Measurements from ENCODE around the gene MTUS2.

The MTUS2 gene

DNA sequence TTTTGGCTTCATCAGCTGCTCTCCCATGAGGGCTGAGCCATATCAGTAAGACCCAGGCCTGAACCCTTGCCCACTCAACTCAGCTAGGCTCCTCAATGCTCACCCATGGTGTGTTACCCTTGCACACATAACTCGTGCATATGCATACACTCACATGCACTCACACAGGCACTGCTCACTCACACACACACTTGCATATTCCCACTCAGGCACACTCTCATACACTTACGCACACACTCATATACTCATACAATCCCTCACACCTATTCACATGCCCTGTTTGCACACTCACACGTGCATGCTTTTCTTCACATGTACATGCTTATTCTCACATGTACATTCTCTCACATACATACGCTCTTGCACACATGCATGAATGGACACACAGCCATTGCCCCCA lies 681.5 kb downstream of the MTUS2 start:
- Histone ChIP-seq H3K36me3 (ENCODE audit: insufficient read depth, low read length) (no peaks in the 10 kb centered on the region), H3K27me3 (ENCODE audit: insufficient read depth, low read length) (peaks cover 24% of the 10 kb centered on the region; the same call in 1 of the 2 replicates), H2AFZ (ENCODE audit: low read length, unreplicated experiment) (no peak overlapping the region), H3K4me1 (ENCODE audit: control insufficient read depth, insufficient read depth, low read length, unreplicated experiment) (no peaks in the 10 kb centered on the region), H3K4me3 (ENCODE audit: low read depth, low read length) (no peak overlapping the region), H3K27ac (ENCODE audit: low read depth, low read length) (no peak overlapping the region), H3K79me2 (ENCODE audit: control insufficient read depth, insufficient read depth, low read length, unreplicated experiment) (no peaks in the 10 kb centered on the region)

DNA sequence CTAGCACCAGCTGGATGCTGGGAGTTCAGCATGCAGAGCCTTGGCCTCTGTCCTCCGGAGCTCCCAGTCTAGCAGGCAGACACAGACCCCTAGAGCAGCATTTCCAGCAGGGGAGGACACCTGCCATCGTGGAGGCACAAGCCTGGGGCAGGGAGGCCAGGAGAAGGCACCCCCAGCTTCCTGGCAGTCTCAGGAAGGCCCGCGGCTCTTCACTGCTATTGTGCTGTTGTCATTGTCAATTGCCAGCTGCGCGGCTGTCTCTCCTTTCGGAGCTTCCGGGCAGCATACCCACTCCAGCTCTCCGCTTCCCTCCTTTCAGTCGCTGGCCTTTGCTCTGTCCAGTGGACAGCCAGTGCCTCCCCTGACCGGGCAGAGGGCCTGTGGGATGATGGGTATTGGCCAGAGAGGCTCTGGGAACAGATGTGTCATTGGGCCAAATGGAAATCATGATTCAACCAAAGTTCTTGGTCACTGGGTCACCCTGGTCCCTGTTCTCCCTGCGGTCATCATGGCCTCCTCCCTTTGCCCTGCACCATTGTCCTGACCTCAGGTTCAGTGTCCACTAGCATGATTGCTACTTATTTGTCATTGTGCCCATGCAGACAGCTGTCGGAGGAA lies 682.4 kb downstream of the MTUS2 start:
- H3K27me3 ChIP-seq (ENCODE audit: insufficient read depth, low read length): peaks cover 18% of the 10 kb centered on the region; the same call in 1 of the 2 replicates
- no peak overlapping the region for H2AFZ ChIP-seq (ENCODE audit: low read length, unreplicated experiment)
- H3K4me3 ChIP-seq (ENCODE audit: low read depth, low read length): no peak overlapping the region
- H3K36me3 ChIP-seq (ENCODE audit: insufficient read depth, low read length): no peaks in the 10 kb centered on the region
- H3K27ac ChIP-seq (ENCODE audit: low read depth, low read length): no peak overlapping the region
- no peaks in the 10 kb centered on the region for H3K79me2 ChIP-seq (ENCODE audit: control insufficient read depth, insufficient read depth, low read length, unreplicated experiment)
- no peaks in the 10 kb centered on the region for H3K4me1 ChIP-seq (ENCODE audit: control insufficient read depth, insufficient read depth, low read length, unreplicated experiment)

DNA sequence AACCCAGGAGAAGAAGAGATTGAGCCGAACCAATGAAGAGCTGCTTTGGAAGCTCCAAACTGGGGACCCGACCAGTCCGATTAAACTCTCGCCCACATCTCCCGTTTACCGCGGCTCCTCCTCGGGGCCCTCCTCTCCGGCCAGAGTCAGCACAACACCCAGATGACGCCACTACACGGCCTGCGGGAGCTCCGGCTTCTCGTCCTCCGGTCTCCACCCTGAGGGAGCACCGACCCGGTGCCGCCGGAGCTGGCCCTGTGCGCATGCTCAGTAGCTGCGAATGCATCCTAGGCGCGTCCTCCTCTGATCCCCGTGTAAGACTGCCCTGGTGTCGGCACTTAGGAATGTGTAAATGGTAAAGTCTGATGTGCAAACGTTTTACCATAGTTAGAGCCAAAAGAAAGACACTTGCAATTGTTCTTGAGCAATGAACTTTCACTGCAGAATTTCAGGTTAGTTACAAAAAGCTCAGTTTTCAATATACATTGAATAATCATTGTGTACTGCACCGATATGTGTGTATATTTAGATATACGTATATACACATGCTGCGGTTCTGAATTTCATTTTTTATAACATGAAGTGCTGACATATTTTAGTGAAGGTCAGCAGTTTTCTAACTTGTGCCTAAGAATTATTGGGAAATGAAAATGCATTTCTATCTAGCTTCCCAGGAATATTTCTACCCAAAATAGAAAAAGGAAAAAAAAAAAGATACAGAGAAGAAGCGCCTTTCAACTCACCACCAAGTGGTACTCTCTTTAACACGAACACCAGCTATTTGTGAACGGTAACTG lies 683.1 kb downstream of the MTUS2 start:
- H2AFZ ChIP-seq (ENCODE audit: low read length, unreplicated experiment): no peak overlapping the region
- no peak overlapping the region for H3K4me3 ChIP-seq (ENCODE audit: low read depth, low read length)
- H3K27me3 ChIP-seq (ENCODE audit: insufficient read depth, low read length): peaks cover 11% of the 10 kb centered on the region; the same call in 1 of the 2 replicates
- no peak overlapping the region for H3K27ac ChIP-seq (ENCODE audit: low read depth, low read length)
- H3K36me3 ChIP-seq (ENCODE audit: insufficient read depth, low read length): no peaks in the 10 kb centered on the region
- H3K79me2 ChIP-seq (ENCODE audit: control insufficient read depth, insufficient read depth, low read length, unreplicated experiment): no peaks in the 10 kb centered on the region
- H3K4me1 ChIP-seq (ENCODE audit: control insufficient read depth, insufficient read depth, low read length, unreplicated experiment): peaks cover under 1% of the 10 kb centered on the region

DNA sequence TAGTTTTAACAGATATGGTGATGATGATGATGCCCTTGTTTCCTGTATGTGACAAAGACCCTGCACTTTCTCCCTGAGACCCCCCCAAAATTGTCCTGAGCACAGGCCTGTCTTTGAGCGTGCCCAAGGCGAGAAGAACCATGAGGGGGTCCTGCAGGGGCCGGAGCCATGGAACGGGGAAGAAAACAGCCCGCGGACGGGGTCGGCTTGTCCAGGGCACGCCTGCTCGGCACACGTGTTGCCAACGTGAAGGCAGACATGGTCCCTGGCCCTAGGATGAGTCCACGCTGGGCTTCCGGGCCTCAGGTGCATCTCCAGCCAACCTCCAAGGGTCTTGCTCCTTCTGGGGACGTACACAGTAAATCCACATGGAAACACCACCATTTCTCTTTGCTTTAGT lies 684.6 kb downstream of the MTUS2 start:
- H3K36me3 ChIP-seq (ENCODE audit: insufficient read depth, low read length): no peaks in the 10 kb centered on the region
- no peak overlapping the region for H3K27ac ChIP-seq (ENCODE audit: low read depth, low read length)
- no peak overlapping the region for H3K4me3 ChIP-seq (ENCODE audit: low read depth, low read length)
- peaks cover 13% of the 10 kb centered on the region for H3K4me1 ChIP-seq (ENCODE audit: control insufficient read depth, insufficient read depth, low read length, unreplicated experiment)
- H2AFZ ChIP-seq (ENCODE audit: low read length, unreplicated experiment): no peak overlapping the region
- H3K79me2 ChIP-seq (ENCODE audit: control insufficient read depth, insufficient read depth, low read length, unreplicated experiment): no peaks in the 10 kb centered on the region
- 0 out of 2 replicates have a peak, but pooled peaks cover 3% of the 10 kb centered on the region for H3K27me3 ChIP-seq (ENCODE audit: insufficient read depth, low read length)

DNA sequence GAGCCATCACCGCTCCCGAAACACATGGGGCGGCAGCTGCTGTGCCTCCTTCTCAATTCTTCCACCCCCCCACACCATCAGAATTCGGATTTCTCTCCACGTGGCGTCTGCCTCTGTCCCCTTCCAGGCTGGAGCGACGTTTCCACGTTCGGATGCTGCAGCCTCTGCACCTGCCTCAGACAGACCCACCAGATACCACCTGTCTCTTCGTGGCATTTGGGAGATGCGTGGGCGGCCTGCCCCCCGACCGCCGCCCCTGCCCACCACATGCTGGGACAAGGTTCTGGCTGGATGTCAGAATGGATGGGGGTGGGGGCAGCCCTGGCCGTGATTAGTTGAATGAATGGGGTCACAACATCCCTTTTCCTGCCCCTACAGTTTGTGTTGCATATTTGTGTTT lies 685.4 kb downstream of the MTUS2 start:
- no peaks in the 10 kb centered on the region for H3K79me2 ChIP-seq (ENCODE audit: control insufficient read depth, insufficient read depth, low read length, unreplicated experiment)
- H3K4me1 ChIP-seq (ENCODE audit: control insufficient read depth, insufficient read depth, low read length, unreplicated experiment): peaks cover 21% of the 10 kb centered on the region
- H3K4me3 ChIP-seq (ENCODE audit: low read depth, low read length): no peak overlapping the region
- H3K27ac ChIP-seq (ENCODE audit: low read depth, low read length): no peak overlapping the region
- H3K27me3 ChIP-seq (ENCODE audit: insufficient read depth, low read length): 0 out of 2 replicates have a peak, but pooled peaks cover 3% of the 10 kb centered on the region
- no peaks in the 10 kb centered on the region for H3K36me3 ChIP-seq (ENCODE audit: insufficient read depth, low read length)
- H2AFZ ChIP-seq (ENCODE audit: low read length, unreplicated experiment): no peak overlapping the region

DNA sequence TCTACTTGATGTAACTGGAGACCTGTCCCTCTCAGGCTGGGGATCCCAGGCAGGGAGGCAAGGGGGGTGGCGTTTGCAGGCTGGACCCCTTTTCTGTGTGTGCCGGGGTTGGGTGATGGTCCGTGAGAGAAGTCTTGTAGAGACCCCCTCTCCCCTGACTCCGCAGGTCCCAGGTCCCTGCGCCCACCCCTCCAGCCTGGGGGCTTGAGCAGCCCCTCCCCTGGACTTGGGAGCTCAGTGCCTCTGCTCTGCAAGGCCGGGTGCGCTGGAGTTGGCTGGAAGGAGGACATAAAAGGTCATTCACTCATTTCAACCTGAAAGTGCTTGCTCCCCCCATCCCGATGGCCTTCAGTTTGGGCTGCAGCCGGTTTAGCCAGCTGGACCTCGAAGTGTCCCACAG lies 685.8 kb downstream of the MTUS2 start:
- H3K36me3 ChIP-seq (ENCODE audit: insufficient read depth, low read length): no peaks in the 10 kb centered on the region
- H3K4me3 ChIP-seq (ENCODE audit: low read depth, low read length): no peak overlapping the region
- H3K4me1 ChIP-seq (ENCODE audit: control insufficient read depth, insufficient read depth, low read length, unreplicated experiment): peaks cover 26% of the 10 kb centered on the region
- 0 out of 2 replicates have a peak, but pooled peaks cover 3% of the 10 kb centered on the region for H3K27me3 ChIP-seq (ENCODE audit: insufficient read depth, low read length)
- H3K27ac ChIP-seq (ENCODE audit: low read depth, low read length): no peak overlapping the region
- no peaks in the 10 kb centered on the region for H3K79me2 ChIP-seq (ENCODE audit: control insufficient read depth, insufficient read depth, low read length, unreplicated experiment)
- H2AFZ ChIP-seq (ENCODE audit: low read length, unreplicated experiment): no peak overlapping the region

DNA sequence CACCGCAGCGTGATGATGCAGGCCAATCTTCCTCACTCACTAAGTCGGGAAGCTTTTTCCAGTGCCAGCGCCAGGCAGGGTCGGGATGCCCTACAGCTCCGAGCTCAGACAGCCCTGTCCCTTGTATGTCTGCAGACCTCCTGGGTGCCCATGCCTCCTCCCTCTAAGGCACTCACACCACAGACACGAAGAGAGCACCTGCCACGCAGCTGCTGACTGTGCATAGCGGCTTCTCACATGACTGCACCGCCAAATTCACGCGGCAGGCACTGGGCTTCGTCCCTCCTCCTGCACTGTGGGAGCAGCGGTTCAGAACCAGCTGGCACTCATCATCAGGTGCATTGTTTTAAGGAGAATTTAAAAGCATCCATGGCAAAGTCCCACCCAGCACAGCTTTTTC lies 687.2 kb downstream of the MTUS2 start:
- H3K36me3 ChIP-seq (ENCODE audit: insufficient read depth, low read length): no peaks in the 10 kb centered on the region
- no peak overlapping the region for H3K27ac ChIP-seq (ENCODE audit: low read depth, low read length)
- 0 out of 2 replicates have a peak, but pooled peaks cover 3% of the 10 kb centered on the region for H3K27me3 ChIP-seq (ENCODE audit: insufficient read depth, low read length)

DNA sequence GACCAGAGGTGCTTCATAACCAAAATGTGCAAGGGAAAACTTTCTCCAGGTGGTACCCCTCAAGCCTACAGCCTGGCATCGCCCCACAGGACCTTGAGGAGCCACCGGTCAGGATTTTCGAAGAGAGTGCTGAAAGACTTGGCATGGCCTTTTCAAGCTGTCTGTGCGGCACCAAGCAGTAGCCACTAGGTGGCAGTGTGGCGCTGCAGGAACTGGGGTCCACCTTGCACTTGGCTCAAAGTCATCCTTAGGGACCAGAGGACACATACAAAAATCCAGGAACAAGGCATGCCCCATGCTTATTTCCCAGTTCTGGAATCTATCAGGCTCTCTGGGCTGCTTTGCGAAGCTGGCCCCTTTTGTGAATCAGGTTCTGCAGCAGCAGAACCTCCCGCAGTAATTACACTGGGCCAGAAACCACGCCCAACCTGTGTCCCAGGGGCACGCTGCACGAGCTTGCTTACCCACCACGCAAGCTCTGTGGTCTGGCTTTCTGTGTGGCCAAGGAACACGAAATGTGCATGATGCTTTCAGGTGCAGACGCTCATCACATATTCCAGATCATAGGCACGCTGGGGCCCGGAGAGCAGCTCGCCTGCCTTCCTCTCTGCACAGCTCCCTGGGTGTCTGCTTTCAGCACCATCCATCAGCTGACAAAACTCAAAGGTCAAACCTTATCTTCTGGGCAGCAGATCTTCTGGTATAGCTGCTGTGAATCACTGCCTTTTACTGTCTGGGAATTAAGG lies 688.2 kb downstream of the MTUS2 start:
- Histone ChIP-seq H3K79me2 (ENCODE audit: control insufficient read depth, insufficient read depth, low read length, unreplicated experiment) (no peaks in the 10 kb centered on the region), H3K4me3 (ENCODE audit: low read depth, low read length) (no peak overlapping the region), H3K4me1 (ENCODE audit: control insufficient read depth, insufficient read depth, low read length, unreplicated experiment) (peaks cover 45% of the 10 kb centered on the region), H3K27me3 (ENCODE audit: insufficient read depth, low read length) (0 out of 2 replicates have a peak, but pooled peaks cover 3% of the 10 kb centered on the region), H3K27ac (ENCODE audit: low read depth, low read length) (peak overlapping the region; percentile 72; the same call in 1 of the 2 replicates), H3K36me3 (ENCODE audit: insufficient read depth, low read length) (no peaks in the 10 kb centered on the region; the same call in 1 of the 2 replicates), H2AFZ (ENCODE audit: low read length, unreplicated experiment) (no peak overlapping the region)

More for the DNA sequence above, 687.2 kb downstream of the MTUS2 start:
- Histone ChIP-seq H2AFZ (ENCODE audit: low read length, unreplicated experiment) (no peak overlapping the region), H3K4me3 (ENCODE audit: low read depth, low read length) (no peak overlapping the region), H3K4me1 (ENCODE audit: control insufficient read depth, insufficient read depth, low read length, unreplicated experiment) (peaks cover 38% of the 10 kb centered on the region), H3K79me2 (ENCODE audit: control insufficient read depth, insufficient read depth, low read length, unreplicated experiment) (no peaks in the 10 kb centered on the region)

DNA sequence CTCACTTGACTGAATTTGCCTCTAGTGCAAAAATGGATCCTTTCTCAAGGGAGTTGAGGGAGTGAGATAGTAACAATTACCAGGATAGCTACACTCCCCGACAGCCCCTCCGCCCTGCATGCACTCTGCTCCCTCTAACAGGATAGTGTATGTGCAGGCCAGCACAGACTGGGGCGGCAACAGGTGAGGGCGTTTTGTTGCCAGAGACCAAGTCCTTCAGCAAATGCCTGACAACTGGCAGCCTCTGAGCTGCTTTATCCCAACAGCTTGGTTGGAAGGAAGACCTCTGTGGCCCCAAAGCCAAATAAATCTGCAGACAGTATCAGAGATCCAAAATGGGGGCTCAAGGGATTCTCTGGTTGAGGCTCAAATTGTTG lies 688.7 kb downstream of the MTUS2 start:
- Histone ChIP-seq H3K79me2 (ENCODE audit: control insufficient read depth, insufficient read depth, low read length, unreplicated experiment) (no peaks in the 10 kb centered on the region), H2AFZ (ENCODE audit: low read length, unreplicated experiment) (no peak overlapping the region), H3K4me1 (ENCODE audit: control insufficient read depth, insufficient read depth, low read length, unreplicated experiment) (peaks cover 50% of the 10 kb centered on the region), H3K27ac (ENCODE audit: low read depth, low read length) (peak overlapping the region; percentile 72), H3K4me3 (ENCODE audit: low read depth, low read length) (no peak overlapping the region), H3K27me3 (ENCODE audit: insufficient read depth, low read length) (0 out of 2 replicates have a peak, but pooled peaks cover 1% of the 10 kb centered on the region), H3K36me3 (ENCODE audit: insufficient read depth, low read length) (no peaks in the 10 kb centered on the region; the same call in 1 of the 2 replicates)

DNA sequence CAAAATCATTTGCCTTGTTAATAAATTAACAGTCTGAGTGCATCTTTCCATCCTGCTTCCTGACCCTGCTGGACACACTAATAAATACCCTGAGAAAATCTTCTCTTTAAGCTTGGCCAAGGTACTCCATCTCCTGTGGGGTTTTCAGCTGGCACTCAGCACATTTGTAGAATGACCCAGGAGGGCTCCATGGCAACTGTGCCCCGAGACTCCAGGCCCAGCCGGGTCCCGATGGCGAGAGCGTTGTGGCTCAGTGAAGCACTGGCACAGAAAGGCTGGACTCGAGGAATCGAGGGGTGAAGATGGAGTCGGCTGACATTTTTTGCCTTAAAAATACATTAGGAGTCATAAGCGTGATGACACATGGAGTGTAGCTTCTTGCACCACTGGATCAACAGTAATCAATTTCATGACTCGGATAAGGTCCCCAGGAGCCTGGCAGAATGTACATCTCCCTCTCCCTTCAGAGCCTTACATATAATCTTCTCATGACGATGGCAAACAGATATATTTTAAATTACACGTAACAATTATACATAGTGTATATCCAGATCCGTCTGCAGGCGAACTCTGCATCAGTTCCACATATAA lies 690.0 kb downstream of the MTUS2 start:
- H3K27ac ChIP-seq (ENCODE audit: low read depth, low read length): peak overlapping the region; percentile 72
- no peaks in the 10 kb centered on the region for H3K79me2 ChIP-seq (ENCODE audit: control insufficient read depth, insufficient read depth, low read length, unreplicated experiment)
- no peaks in the 10 kb centered on the region for H3K27me3 ChIP-seq (ENCODE audit: insufficient read depth, low read length)
- H2AFZ ChIP-seq (ENCODE audit: low read length, unreplicated experiment): no peak overlapping the region
- H3K36me3 ChIP-seq (ENCODE audit: insufficient read depth, low read length): no peaks in the 10 kb centered on the region; the same call in 1 of the 2 replicates
- no peak overlapping the region for H3K4me3 ChIP-seq (ENCODE audit: low read depth, low read length)
- peaks cover 56% of the 10 kb centered on the region for H3K4me1 ChIP-seq (ENCODE audit: control insufficient read depth, insufficient read depth, low read length, unreplicated experiment)
